NCI-H2107 treated with DMSO at 0.1 percent for 48 hours (cell line): ENCODE results near the gene ASXL2.
"Not testable (repeated sequence)": the region's sequence is repeated elsewhere in the genome, so short reads cannot be mapped to it uniquely, and the experiment has no call there.

Source experiments
- DNase-seq: peaks from one replicate; lab custom pipeline; 2025; ENCODE audit not compliant: unreplicated experiment; lab: John Stamatoyannopoulos, UW

The ASXL2 gene

GRCh38 chr2:25838152-25838756, 40.0 kb downstream of the ASXL2 start:
- no peak for DNase-seq

GRCh38 chr2:25835906-25836305, 42.4 kb downstream of the ASXL2 start:
- no peak for DNase-seq

DNA sequence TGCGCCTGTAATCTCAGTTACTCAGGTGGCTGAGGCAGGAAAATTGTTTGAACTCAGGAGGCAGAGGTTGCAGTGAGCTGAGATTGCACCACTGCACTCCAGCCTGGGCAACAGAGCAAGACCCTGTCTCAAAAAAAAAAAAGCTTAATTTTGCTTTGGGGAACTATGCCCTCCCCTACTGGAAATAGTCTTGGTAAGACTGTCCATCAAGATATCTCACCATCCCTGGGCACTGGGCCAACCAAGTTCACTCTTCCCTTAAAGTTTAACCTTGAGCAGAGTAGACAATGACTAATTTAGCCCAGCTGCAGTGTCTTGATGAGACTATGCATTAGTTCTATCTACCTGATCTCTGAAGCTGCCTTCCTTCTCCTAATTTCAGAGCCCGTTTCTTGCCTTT, 44.7 kb downstream of the ASXL2 start:
- no peak for DNase-seq

GRCh38 chr2:25832897-25833296, 45.4 kb downstream of the ASXL2 start:
- no peak for DNase-seq

DNA sequence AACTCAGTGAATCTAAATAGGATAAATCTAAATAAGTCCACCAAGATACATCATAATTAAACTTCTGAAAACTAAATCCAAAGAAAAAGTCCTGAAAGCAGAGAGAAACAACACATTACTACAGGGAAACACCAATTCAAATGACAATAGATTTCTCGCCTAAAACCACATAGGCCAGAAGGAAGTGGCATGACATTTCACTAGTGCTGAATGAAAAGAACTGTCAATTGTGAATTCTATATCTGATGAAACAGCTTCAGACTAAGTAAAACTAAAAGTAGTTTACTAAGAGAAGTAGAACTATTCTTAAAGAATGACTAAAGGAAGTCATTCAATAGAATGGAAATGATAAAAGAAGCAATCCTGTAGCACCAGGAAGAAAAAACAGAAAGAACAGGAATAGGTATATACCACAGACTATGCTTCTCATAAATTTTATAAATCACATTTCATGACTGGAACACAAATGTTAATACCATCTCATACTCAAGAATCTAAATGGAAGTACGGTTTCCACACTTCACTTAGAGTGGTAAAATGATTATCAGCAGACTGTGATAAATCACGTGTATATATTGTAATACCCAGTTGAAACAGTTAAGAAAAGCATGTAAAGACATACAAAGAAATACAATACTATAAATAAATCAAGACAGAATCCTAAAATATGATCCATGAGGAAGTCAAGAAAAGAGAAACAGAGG, 46.4 kb downstream of the ASXL2 start:
- no peak for DNase-seq

DNA sequence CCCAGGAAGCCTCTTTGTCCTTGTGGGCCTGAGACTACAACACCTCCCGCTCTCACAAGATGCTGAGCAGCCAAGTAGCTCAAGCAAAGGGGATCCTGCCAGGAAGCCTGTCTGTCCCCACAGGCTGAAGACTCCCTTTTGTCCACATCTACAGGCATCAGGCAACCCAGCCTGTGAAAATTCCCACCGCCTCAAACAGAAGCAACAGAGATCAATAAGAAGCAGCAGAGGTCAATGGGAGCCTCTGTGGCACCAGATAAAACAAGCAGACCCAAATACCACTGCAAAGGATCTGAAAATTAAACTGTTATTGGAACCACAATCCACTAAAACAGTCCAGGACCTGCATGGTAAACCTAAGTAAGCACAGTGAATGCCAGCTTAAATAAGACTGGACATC, 48.5 kb downstream of the ASXL2 start:
- DNase-seq: no peak

DNA sequence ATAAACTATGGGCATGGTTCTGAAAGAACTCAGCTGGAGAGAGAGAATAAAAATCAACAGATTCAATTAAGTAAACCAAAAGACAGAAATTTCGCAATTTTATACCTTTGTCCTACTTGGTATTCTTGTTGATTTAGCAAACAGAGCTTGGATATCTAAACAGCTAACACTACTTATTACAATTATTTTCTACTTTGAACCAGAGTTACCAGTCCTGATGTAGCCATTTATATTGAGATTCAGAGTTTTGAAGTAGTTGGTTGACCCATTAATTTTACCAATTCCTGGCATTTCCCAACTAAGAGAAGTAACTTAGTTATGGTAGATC, 48.9 kb downstream of the ASXL2 start:
- no peak for DNase-seq

DNA sequence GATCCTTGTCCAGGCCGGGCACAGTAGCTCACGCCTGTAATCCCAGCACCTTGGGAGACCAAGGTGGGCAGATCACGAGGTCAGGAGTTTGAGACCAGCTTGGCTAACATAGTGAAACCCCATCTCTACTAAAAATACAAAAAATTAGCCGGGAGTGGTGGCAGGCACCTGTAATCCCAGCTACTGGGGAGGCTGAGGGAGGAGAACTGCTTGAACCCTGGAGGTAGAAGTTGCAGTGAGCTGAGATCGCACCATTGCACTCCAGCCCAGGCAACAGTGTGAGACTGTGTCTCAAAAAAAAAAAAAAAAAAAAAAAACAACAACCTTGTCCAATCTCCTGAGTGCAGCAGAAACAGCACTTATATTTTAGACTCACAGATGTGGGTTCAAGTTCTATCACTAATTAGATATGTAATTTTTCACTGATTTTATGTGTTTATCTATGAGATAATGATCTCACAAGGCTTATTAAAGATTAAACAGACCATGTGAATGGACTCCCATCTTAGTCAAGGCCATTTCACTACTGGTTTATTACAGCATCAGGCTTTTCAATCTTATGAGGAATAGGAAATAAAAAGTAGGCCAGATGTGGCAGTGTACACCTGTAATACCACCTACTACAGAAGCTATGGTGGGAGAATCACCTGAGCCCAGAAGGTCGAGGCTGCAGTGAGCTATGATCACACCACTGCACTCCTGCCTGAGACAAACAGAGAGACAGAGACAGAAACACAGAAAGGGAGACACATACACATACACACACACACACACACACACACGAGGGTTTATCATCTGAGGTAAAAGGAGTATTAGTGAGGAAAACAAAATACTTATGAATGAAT, 49.5 kb downstream of the ASXL2 start:
- DNase-seq: not testable (repeated sequence)

- DNase-seq: peak; percentile 13
Measured at GRCh38 chr2:25825238-25825637, 53.0 kb downstream of the ASXL2 start.

DNA sequence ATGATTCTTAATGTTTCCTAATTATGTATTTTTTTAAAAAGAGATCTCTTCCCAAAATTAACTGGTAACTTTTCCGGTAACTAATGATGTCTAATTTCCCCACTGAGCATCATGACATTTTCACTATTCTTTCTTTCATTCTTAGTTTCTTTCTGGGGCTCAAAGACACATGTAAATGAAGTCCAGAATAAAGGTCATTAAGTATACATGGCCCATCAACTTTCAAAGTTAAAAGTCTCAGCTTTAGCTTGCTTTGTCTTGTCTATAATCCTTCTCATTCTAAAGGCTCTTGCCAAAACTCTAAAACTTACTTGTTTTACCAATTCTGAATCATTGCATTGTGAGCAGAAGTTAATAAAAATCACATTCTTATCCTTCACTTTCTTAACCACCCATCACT, 53.6 kb downstream of the ASXL2 start:
- no peak for DNase-seq

- no peak for DNase-seq
Measured at GRCh38 chr2:25824216-25824615, 54.1 kb downstream of the ASXL2 start.

DNA sequence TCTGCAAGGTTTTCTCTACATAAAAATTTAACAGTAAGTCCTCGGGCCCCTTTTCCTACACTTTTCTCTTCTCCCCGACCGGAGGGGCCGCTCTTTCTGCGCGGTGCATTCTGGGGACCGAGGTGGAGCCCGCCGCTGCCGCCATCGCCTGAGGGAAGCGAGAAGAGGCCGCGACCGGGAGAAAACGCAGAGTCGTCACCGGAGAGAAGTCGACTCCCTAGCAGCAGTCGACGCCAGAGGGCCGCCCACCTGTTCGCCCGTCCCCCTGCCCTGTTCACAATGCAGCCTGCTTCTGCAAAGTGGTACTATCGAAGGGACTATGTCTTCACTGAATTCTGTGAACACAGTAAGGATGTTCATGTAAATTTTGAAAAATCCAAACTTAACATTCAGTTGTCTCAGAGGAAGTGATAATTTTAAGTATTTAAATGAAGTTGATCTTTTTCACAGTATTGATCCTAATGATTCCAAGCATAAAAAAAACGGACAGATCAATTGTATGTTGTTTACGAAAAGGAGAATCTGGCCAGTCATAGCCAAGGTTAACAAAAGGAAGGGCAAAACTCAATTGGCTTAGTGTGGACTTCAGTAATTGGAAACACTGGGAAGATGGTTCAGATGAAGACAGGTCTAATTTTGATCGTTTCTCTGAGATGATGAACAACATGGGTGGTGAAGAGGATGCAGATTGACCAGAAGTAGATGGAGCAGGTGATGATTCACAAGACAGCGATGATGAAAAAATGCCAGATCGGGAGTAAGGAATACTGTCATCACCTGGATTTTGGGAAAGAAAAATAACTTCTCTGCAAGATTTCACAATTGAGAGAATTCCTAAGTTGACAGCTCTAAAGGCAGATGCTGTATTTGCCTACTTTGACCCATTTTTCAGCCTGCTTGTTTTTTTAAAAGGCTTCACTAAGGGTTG, 55.8 kb downstream of the ASXL2 start:
- no peak for DNase-seq

DNA sequence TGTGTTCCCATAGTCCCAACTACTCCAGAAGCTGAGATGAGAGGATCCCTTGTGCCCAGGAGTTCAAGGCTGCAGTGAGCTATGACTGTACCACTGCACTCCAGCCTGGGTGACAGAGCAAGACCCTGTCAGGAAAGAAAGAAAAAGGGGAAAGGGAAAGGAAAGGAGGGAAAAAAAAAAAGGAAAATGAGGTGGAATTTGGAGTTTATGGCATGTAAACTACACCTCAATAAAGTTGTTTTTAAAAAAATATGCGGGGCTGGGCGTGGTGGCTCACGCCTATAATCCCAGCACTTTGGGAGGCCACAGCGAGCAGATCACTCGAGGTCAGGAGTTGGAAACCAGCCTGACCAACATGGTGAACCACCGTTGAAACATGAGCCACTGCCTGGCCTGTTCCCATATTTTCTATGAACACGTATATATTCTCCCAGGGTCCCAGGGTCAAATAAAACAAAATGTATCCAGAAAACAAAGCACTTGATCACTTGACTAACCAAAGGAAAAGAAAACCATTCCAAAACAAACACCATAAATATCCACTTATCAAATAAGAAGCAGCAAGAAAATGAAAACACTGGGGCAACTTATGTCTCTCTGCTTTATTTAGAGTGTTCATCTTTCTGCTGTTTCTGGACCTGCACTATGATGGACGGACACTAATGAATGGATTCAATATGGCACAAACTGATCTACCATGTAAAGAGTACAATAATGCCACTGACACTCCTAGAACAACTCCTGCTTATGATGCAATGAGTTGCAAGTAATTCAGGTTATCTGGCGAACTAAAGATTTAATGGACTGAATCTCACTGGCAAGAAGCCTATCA, 56.8 kb downstream of the ASXL2 start:
- DNase-seq: no peak

- no peak for DNase-seq
Measured at GRCh38 chr2:25819597-25820039, 58.7 kb downstream of the ASXL2 start.

DNA sequence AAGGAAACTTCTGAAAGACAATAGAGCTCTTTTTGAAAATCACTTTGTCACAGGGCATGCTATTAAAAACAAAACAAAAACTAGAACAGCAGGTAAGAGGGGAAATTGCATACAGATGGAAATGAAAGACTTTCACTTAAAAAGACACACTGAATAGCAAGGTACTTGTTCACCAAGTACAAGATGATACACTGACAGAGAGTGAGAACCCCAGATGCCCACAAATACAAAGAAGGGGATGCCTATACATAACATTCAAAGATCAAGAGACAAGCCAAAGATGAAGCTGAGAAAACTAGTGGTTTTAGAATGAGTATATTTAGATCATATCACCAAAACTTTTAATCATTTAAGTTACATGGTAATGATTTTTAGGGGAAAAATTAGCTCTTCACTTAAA, 60.7 kb downstream of the ASXL2 start:
- no peak for DNase-seq

DNA sequence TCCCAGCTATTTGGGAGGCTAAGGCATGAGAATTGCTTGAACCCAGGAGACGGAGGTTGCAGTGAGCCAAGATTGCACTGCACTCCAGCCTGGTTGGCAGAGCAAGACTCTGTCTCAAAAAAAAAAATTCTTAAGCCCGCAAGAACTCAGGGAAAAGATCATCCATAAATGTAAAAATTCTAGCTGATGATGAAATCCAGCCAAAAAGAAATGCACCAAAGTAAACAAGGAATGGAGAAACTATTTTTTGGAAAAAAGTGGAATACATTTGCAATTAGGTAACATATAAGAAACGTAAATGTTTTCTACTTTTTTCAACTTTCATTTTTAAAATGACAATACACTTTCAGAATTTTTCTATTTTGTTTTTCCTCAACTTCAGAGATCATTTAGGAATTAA, 61.3 kb downstream of the ASXL2 start:
- DNase-seq: no peak

DNA sequence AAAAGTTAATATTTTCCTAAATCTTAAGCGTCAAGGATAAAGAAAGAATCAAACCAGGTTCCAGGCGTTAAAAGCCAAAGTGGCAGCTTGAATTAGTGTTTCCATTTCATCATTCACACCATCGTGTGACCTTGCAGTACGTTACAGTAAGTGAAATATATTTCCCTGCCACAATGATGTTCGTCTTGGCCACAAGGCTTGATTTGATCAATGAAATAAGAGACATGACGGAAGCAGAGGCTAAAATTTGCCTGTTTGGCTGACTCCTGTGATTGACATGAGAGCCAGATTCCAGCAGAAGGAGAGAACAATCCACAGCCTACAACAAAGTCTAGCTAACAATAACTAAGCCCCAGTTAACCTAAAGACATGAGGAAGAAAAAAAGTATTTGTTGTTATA, 62.0 kb downstream of the ASXL2 start:
- DNase-seq: no peak

GRCh38 chr2:25814681-25815080, 63.6 kb downstream of the ASXL2 start:
- DNase-seq: no peak

DNA sequence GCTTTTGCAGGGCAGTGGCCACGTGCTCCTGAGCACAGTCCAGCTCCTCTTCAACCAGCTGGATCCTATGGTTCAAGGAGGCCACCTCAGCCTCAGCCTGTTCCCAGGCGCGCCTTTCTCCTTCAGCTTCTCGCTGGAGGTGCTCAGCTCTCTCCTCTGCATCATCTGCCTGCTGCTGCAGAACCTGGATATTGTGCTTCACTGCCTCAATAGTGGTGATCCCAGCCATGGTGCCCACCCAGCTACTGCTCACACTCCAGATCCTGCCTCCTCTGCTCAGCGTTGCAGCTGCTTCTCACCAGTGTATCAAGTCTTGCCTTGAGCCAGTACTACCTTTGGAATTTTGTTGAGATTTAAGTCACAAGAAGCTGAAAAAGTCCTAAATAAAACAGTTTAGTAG, 67.9 kb downstream of the ASXL2 start:
- DNase-seq: no peak

- no peak for DNase-seq
Measured at GRCh38 chr2:25809646-25810045, 68.6 kb downstream of the ASXL2 start.
